H1 (cell line): Measurements from ENCODE around the gene HNF1A.

Experiments
- CTCF ChIP-seq, 3 experiments: IDR thresholded peaks; 1 replicate in 2 of 3; 2 replicates in 1 of 3; pipeline versions ENCODE4 v1.5.1 to v1.6.1; 2011; ENCODE audit warnings: low read length in 3 of 3, mild to moderate bottlenecking in 3 of 3, inconsistent platforms in 2 of 3, low read depth in 1 of 3, moderate library complexity in 1 of 3; ENCODE audit not compliant: insufficient read depth in 1 of 3; ENCODE audit errors: control extremely low read depth in 1 of 3
- HDAC6 ChIP-seq: IDR thresholded peaks from one replicate; pipeline ENCODE4 v1.7.1; 2012; ENCODE audit warnings: low read depth, mild to moderate bottlenecking, inconsistent platforms, low read length, moderate library complexity
- POLR2AphosphoS5 ChIP-seq: IDR thresholded peaks from 2 replicates; pipeline ENCODE4 v1.6.1; 2011; ENCODE audit warnings: low read depth, low read length

DNA sequence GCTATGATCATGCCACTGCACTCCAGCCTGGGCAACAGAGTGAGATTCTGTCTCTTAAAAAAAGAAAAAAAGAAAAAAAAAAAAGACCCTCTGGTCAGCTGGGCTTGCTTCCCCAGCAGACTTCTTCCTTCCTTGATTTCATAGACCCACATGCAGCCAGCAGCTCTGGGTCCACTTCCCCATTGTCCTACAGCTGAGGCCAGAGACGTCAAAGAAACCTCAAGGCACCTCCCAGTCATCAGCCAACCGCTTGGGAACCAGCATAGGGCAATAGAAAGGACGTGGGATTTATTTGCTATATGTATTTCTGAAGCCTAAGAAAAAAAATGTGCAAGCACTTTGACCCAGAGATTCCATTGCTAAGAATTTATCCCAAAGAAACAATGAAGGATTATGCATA is 38.8 kb upstream of the HNF1A start:
- no peak for TF ChIP-seq POLR2AphosphoS5
- TF ChIP-seq HDAC6, result no peak
- TF ChIP-seq CTCF (IDR thresholded peaks at IDR 0.05; ENCODE audit: control extremely low read depth in 1 of 3, insufficient read depth in 1 of 3, low read depth in 1 of 3, low read length in 3 of 3), result no peak
